Lung (tissue), 12 donors: Measurements from ENCODE around the gene STK32B. TPM values are rescaled to one million over a fixed set of nuclear protein-coding genes. Genes with fewer than 3 reads are reported as not detected.

ENCODE experiments used
- ATAC-seq: fragments of 200-7000 bp; cut with Tn5 transposase; one replicate; pipeline ENCODE4 v1.9.1; 2020; ENCODE audit warnings: moderate number of reproducible peaks; ENCODE audit not compliant: insufficient read depth, low FRiP score
- DNase-seq, 3 donors: peaks; one replicate each; pipeline ENCODE4 v3.0.0-alpha.2; 2013 to 2017
- H3K27ac ChIP-seq, 2 donors: one replicate each; pipeline ENCODE4 v1.5.1; 2013; ENCODE audit warnings: mild to moderate bottlenecking in 2 of 2, moderate library complexity in 2 of 2, control low read depth in 1 of 2, inconsistent platforms in 1 of 2, low read depth in 1 of 2, low read length in 1 of 2
- H3K27me3 ChIP-seq, 3 donors: one replicate each; pipeline ENCODE4 v1.5.1; 2013; ENCODE audit warnings: low read length in 2 of 3; ENCODE audit not compliant: control insufficient read depth in 3 of 3, insufficient read depth in 3 of 3
- H3K36me3 ChIP-seq, 4 donors: one replicate each; pipeline ENCODE4 v1.5.1; 2013; ENCODE audit warnings: low read length in 4 of 4, mild to moderate bottlenecking in 1 of 4, moderate library complexity in 1 of 4; ENCODE audit not compliant: control insufficient read depth in 4 of 4, insufficient read depth in 4 of 4
- H3K4me1 ChIP-seq, 5 donors: one replicate each; pipeline ENCODE4 v1.5.1; 2013; ENCODE audit warnings: low read length in 5 of 5, mild to moderate bottlenecking in 2 of 5, moderate library complexity in 1 of 5; ENCODE audit not compliant: control insufficient read depth in 5 of 5, insufficient read depth in 5 of 5
- H3K4me3 ChIP-seq: one replicate; pipeline ENCODE4 v1.5.1; 2013; ENCODE audit warnings: mild to moderate bottlenecking, control low read depth, moderate library complexity
- H3K9ac ChIP-seq, 2 donors: one replicate each; pipeline ENCODE4 v1.5.1; 2013; ENCODE audit warnings: low read length in 2 of 2, control low read depth in 1 of 2; ENCODE audit not compliant: insufficient read depth in 1 of 2
- H3K9me3 ChIP-seq, 4 donors: one replicate each; pipeline ENCODE4 v1.5.1; 2013; ENCODE audit warnings: low read length in 3 of 4, mild to moderate bottlenecking in 1 of 4, moderate library complexity in 1 of 4; ENCODE audit not compliant: control insufficient read depth in 4 of 4, insufficient read depth in 3 of 4
- WGBS, 2 donors: extraction: QIAGEN DNeasy Blood & Tissue Kit; methylation state at CpG; one replicate each; pipeline ENCODE4 v1.1.7; 2013; 5-methylcytosine and 5-hydroxymethylcytosine counted together
- polyA plus RNA-seq, 2 donors: library from polyadenylated mRNA; stranded (reverse); fragments of 200-250 nt; gene quantifications; one replicate each; pipeline ENCODE4 v1.2.1, GENCODE V29; 2013
- total RNA-seq, 2 donors: library from RNA; depleted of rRNA in 1 of 2; stranded (reverse); fragments of >200 nt in 1 of 2; gene quantifications; one replicate each; pipeline ENCODE4 v1.2.1, GENCODE V29; 2014 to 2021
- TF ChIP-seq, protein P1 (sequence below): IDR thresholded peaks from 2 replicates; pipeline ENCODE4 v1.5.1; 2012; ENCODE audit warnings: mild to moderate bottlenecking; ENCODE audit errors: control extremely low read depth, extremely low read depth
- donor health status: control.
- donor health status: control.
- donor health status: Bipolar disorder and iron deficiency.
- donor health status: healthy.
- donor health status: DM: yes; HTN: yes; CAD: no.

STK32B gene
- total and polyA plus RNA-seq, 4 donors = 0.29 to 2.2 (median 1.4) TPM

DNA sequence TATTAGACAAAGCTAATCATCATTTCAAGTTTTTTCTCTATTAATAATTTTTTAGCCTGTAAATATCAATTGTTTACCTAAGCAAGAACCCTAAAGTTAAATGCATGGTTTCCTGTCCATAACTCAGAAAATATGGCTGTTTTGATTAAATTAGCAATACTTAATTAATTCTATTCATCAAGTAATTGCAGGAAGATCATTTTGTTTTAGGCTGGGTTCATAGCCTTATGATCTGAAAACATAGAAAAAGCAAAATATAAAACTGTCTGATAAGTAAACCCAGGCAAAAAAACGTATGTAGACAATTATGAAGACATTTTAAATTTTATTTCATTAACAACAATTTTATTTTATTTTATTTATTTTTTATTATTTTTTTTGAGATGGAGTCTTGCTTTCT, 438.0 kb downstream of the STK32B start:
- H3K36me3 ChIP-seq = no peaks in the 10 kb centered on the region
- DNase-seq (no peak), ATAC-seq (no peak)
- peaks cover 0 to 8% (median 1%) of the 10 kb centered on the region in 4 donors for H3K9me3 ChIP-seq
- H3K27ac ChIP-seq = no peak overlapping the region
- H3K9ac ChIP-seq = no peak overlapping the region
- WGBS, 2 donors = 64 to 74% methylated on average over 1 of the region's 1 CpG
- no peak overlapping the region for H3K4me3 ChIP-seq
- TF ChIP-seq, protein P1, sequence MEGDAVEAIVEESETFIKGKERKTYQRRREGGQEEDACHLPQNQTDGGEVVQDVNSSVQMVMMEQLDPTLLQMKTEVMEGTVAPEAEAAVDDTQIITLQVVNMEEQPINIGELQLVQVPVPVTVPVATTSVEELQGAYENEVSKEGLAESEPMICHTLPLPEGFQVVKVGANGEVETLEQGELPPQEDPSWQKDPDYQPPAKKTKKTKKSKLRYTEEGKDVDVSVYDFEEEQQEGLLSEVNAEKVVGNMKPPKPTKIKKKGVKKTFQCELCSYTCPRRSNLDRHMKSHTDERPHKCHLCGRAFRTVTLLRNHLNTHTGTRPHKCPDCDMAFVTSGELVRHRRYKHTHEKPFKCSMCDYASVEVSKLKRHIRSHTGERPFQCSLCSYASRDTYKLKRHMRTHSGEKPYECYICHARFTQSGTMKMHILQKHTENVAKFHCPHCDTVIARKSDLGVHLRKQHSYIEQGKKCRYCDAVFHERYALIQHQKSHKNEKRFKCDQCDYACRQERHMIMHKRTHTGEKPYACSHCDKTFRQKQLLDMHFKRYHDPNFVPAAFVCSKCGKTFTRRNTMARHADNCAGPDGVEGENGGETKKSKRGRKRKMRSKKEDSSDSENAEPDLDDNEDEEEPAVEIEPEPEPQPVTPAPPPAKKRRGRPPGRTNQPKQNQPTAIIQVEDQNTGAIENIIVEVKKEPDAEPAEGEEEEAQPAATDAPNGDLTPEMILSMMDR = no peak
- no peaks in the 10 kb centered on the region for H3K4me1 ChIP-seq
- H3K27me3 ChIP-seq = no peaks in the 10 kb centered on the region

DNA sequence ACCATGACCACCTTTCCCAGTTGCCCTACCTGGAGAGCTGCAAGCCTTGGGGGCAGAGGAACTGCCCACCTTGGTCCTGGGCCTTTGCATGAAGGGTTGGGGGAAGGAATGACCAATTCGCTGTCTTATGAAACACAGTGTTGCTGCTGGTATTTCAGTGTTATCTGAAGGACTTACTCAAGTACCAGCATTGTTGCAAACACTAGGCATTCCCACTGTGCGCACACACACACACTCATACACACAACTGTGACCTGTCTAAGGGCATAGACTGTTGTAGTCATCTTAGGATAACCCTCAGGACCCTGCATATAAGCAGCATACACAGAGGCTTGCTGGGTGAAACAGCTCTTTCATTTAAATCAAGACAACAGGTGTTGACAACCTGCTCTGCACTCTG, 446.2 kb downstream of the STK32B start:
- no peak overlapping the region for H3K4me3 ChIP-seq
- peaks cover 0 to 9% (median 0%) of the 10 kb centered on the region in 5 donors for H3K4me1 ChIP-seq
- DNase-seq (no peak), ATAC-seq (no peak)
- H3K36me3 ChIP-seq = peaks cover 0 to 5% (median 2%) of the 10 kb centered on the region in 4 donors
- TF ChIP-seq, protein P1 = no peak
- no peak overlapping the region for H3K9ac ChIP-seq
- no peak overlapping the region for H3K27ac ChIP-seq
- no peaks in the 10 kb centered on the region for H3K27me3 ChIP-seq
- WGBS, 2 donors = 43 to 64% methylated on average over 2 of the region's 2 CpGs
- peaks cover 0 to 7% (median 0%) of the 10 kb centered on the region in 4 donors for H3K9me3 ChIP-seq

DNA sequence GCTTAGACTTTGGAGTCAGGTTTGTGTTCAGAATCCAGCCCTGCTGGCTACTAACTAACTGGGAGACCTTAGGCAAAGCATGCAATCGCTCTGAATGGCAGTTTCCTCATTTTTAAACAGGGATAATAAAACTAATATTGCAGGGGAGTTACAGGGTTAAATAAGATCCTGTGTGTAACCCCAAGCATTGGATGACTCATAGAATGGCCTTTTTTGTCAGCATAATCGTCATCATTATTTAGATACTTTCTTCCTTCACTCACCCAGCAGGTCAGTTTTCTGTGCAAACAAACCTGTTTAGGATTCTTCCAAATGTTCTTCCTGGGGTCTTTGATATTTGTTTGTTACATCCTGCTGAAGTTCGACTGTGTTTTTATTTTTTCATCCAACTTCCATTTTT, 448.9 kb downstream of the STK32B start:
- H3K4me3 ChIP-seq = no peak overlapping the region
- no peak overlapping the region for H3K27ac ChIP-seq
- no peaks in the 10 kb centered on the region for H3K27me3 ChIP-seq
- 56 to 61% methylated on average over 3 of the region's 3 CpGs for WGBS, 2 donors
- ATAC-seq (no peak), DNase-seq (no peak)
- peaks cover 0 to 10% (median 0%) of the 10 kb centered on the region in 4 donors for H3K9me3 ChIP-seq
- H3K4me1 ChIP-seq = peaks cover 0 to 9% (median 0%) of the 10 kb centered on the region in 5 donors
- TF ChIP-seq, protein P1 = no peak
- H3K36me3 ChIP-seq = peaks cover 0 to 5% (median 2%) of the 10 kb centered on the region in 4 donors
- no peak overlapping the region for H3K9ac ChIP-seq

DNA sequence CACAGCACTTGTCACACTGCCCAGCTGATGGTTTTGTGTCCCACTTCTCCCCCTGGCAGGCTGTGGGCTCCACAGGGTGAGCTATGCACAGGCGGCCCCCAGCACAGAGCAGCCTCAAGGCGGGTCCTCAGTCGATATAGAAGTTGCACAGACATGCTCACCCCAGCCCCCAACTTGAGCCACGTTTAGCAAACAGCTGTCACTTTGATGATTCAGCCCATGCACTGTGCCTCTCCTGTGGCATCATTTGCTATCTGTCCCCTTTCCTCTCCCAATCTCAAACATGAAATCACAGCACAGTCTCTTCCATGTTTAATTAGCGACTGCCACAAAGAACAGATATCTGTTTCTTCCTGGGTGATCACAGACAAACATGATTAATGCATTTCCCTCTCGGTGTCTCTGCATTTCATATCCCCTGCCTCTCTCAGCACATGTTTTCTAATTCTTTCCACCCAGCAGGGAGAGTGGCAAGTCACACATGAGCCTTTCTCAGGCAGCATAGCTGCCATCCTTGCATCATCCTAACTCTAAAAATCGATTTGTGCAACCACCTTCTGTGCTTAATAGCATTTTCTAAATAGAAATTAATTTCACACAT, 452.2 kb downstream of the STK32B start:
- H3K4me3 ChIP-seq = no peak overlapping the region
- no peak overlapping the region for H3K9ac ChIP-seq
- TF ChIP-seq, protein P1 = no peak
- DNase-seq (no peak), ATAC-seq (no peak)
- peaks cover 0 to 10% (median 0%) of the 10 kb centered on the region in 4 donors for H3K9me3 ChIP-seq
- peaks cover 0 to 10% (median 2%) of the 10 kb centered on the region in 4 donors for H3K36me3 ChIP-seq
- H3K4me1 ChIP-seq = no peaks in the 10 kb centered on the region
- H3K27me3 ChIP-seq = no peaks in the 10 kb centered on the region
- no peak overlapping the region for H3K27ac ChIP-seq
- WGBS, 2 donors = 73 to 87% methylated on average over 7 of the region's 7 CpGs
